Neural progenitor cell (in vitro differentiated cells): ENCODE measurements around the gene MEGF9.

Experiments used
- CTCF ChIP-seq: fragments of 200-600 bp; sonication (generic); IDR thresholded peaks from 2 replicates; pipeline ENCODE4 v1.5.1; 2017; ENCODE audit warnings: antibody characterized with exemption, mild to moderate bottlenecking
- EZH2 ChIP-seq: fragments of 200-600 bp; sonication (generic); IDR thresholded peaks from 2 replicates; pipeline ENCODE4 v1.6.1; 2017; ENCODE audit warnings: antibody characterized with exemption, mild to moderate bottlenecking, moderate library complexity

- TF ChIP-seq CTCF (no peak), EZH2 (no peak)
These were observed 31.1 kb downstream of the MEGF9 start for GRCh38 chr9:120683150-120683549.
